SK-N-SH treated with all-trans-retinoic acid at 6 μM for 48 hours (cell line): ENCODE results near the gene CNGA2.
"Not testable (repeated sequence)": the region's sequence is repeated elsewhere in the genome, so short reads cannot be mapped to it uniquely, and the experiment has no call there.

Source experiments
- ATAC-seq: fragments of 200-7000 bp; cut with Tn5 transposase; 3 replicates; pipeline ENCODE4 v1.9.1; 2020; ENCODE audit warnings: mild to moderate bottlenecking, moderate library complexity
- ARNTL ChIP-seq: fragments of 450-650 bp; formaldehyde crosslinking; IDR thresholded peaks from 2 replicates; pipeline ENCODE4 v1.5.0; 2020; ENCODE audit warnings: low read depth, mild to moderate bottlenecking, moderate library complexity, borderline replicate concordance
- BACH2 ChIP-seq: fragments of 250-450 bp; sonication (Bioruptor Pico); IDR thresholded peaks from 2 replicates; pipeline ENCODE4 v1.9.0; 2021; ENCODE audit warnings: mild to moderate bottlenecking, borderline replicate concordance
- CSDC2 ChIP-seq: fragments of 250-450 bp; sonication (Bioruptor Pico); IDR thresholded peaks from 2 replicates; pipeline ENCODE4 v1.5.0; 2020; ENCODE audit warnings: mild to moderate bottlenecking, moderate library complexity
- ESRRG ChIP-seq: fragments of 250-450 bp; sonication (Bioruptor Pico); IDR thresholded peaks from 2 replicates; pipeline ENCODE4 v1.6.1; 2021; ENCODE audit warnings: mild to moderate bottlenecking
- GLIS3 ChIP-seq: fragments of 250-450 bp; sonication (Bioruptor Pico); IDR thresholded peaks from 2 replicates; pipeline ENCODE4 v1.5.0; 2020; ENCODE audit warnings: mild to moderate bottlenecking, moderate library complexity
- ISL1 ChIP-seq: fragments of 250-450 bp; sonication (Bioruptor Pico); IDR thresholded peaks from 2 replicates; pipeline ENCODE4 v2.1.2; 2022; ENCODE audit warnings: mild to moderate bottlenecking, moderate library complexity
- OSR1 ChIP-seq: fragments of 250-450 bp; sonication (Bioruptor Pico); IDR thresholded peaks from 2 replicates; pipeline ENCODE4 v1.8.0; 2022; ENCODE audit warnings: moderate library complexity, mild to moderate bottlenecking, inconsistent platforms
- PPARA ChIP-seq: fragments of 250-450 bp; sonication (Bioruptor Pico); IDR thresholded peaks from 2 replicates; pipeline ENCODE4 v1.5.0; 2020; ENCODE audit warnings: mild to moderate bottlenecking, borderline replicate concordance
- RARB ChIP-seq: fragments of 250-450 bp; sonication (Bioruptor Pico); IDR thresholded peaks from 2 replicates; pipeline ENCODE4 v1.8.0; 2021; ENCODE audit warnings: mild to moderate bottlenecking, moderate library complexity
- SNAI2 ChIP-seq: fragments of 250-450 bp; sonication (Bioruptor Pico); IDR thresholded peaks from 2 replicates; pipeline ENCODE4 v1.5.0; 2020; ENCODE audit warnings: mild to moderate bottlenecking, moderate library complexity
- TCF4 ChIP-seq: fragments of 250-450 bp; sonication (Bioruptor Pico); IDR thresholded peaks from 2 replicates; pipeline ENCODE4 v1.8.0; 2021; ENCODE audit warnings: mild to moderate bottlenecking, moderate library complexity, borderline replicate concordance
- TOX ChIP-seq: fragments of 250-450 bp; sonication (Bioruptor Pico); IDR thresholded peaks from 2 replicates; pipeline ENCODE4 v1.8.0; 2021; ENCODE audit warnings: mild to moderate bottlenecking, moderate library complexity, borderline replicate concordance
- ZC3H10 ChIP-seq: fragments of 250-450 bp; sonication (Bioruptor Pico); IDR thresholded peaks from 2 replicates; pipeline ENCODE4 v1.5.1; 2021; ENCODE audit warnings: mild to moderate bottlenecking, moderate library complexity
- ZFP3 ChIP-seq: fragments of 250-450 bp; sonication (Bioruptor Pico); IDR thresholded peaks from 2 replicates; pipeline ENCODE4 v1.5.0; 2020; ENCODE audit warnings: mild to moderate bottlenecking, moderate library complexity
- ZNF565 ChIP-seq: fragments of 450-650 bp; formaldehyde crosslinking; conservative IDR thresholded peaks from 2 replicates; pipeline ENCODE4 v1.5.0; 2020; ENCODE audit warnings: low read depth, mild to moderate bottlenecking, moderate library complexity
- ZNF70 ChIP-seq: fragments of 450-650 bp; formaldehyde crosslinking; IDR thresholded peaks from 2 replicates; pipeline ENCODE4 v1.5.0; 2020; ENCODE audit warnings: mild to moderate bottlenecking, moderate library complexity
- ZNF8 ChIP-seq: fragments of 450-650 bp; formaldehyde crosslinking; IDR thresholded peaks from 2 replicates; pipeline ENCODE4 v1.5.0; 2020; ENCODE audit warnings: mild to moderate bottlenecking, moderate library complexity
- TF ChIP-seq, protein P1 (sequence below): fragments of 250-450 bp; sonication (Bioruptor Pico); IDR thresholded peaks from 2 replicates; pipeline ENCODE4 v1.8.0; 2020; ENCODE audit warnings: mild to moderate bottlenecking, moderate library complexity, borderline replicate concordance
- TF ChIP-seq, protein P2 (sequence below): fragments of 250-450 bp; sonication (Bioruptor Pico); IDR thresholded peaks from 2 replicates; pipeline ENCODE4 v1.5.0; 2020; ENCODE audit warnings: mild to moderate bottlenecking, moderate library complexity
- TF ChIP-seq, protein P3 (sequence below): fragments of 250-450 bp; sonication (Bioruptor Pico); IDR thresholded peaks from 2 replicates; pipeline ENCODE4 v1.8.0; 2021; ENCODE audit warnings: low read depth, mild to moderate bottlenecking, moderate library complexity, borderline replicate concordance
- TF ChIP-seq, protein P4 (sequence below): fragments of 250-450 bp; sonication (Bioruptor Pico); IDR thresholded peaks from 2 replicates; pipeline ENCODE4 v1.5.1; 2021; ENCODE audit warnings: mild to moderate bottlenecking, moderate library complexity

Gene CNGA2

DNA sequence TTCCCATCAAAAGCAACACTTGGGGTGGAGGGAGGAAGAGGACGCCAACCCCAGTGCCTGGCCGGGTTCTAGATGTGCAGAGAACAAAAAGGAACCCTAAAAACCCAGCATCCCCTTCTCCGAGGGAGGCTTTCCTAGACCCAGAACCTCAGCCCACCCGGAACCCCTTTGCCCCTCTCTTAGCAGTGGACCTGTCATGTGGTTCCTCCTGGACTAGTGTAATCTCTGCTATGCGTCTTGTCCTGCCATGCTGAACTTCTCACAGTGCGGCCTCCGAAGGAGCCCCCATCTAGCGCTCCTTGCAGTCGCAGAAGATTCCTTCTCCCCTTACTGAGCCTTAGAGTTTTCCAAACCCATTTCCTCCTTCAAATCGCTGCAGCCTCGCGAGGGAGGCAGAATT lies 40.4 kb upstream of the CNGA2 start:
- no peak for ATAC-seq
- TF ChIP-seq SNAI2 (CRISPR knock-in tag) (no peak), PPARA (no peak), CSDC2 (no peak), ZNF565 (no peak), TCF4 (CRISPR knock-in tag) (no peak), OSR1 (CRISPR knock-in tag) (no peak), ISL1 (CRISPR knock-in tag) (no peak), GLIS3 (CRISPR knock-in tag) (no peak), ZNF8 (CRISPR knock-in tag) (no peak), TOX (CRISPR knock-in tag) (no peak), ZFP3 (CRISPR knock-in tag) (no peak), ARNTL (no peak), BACH2 (no peak), RARB (CRISPR knock-in tag) (no peak)
- TF ChIP-seq, protein P1, sequence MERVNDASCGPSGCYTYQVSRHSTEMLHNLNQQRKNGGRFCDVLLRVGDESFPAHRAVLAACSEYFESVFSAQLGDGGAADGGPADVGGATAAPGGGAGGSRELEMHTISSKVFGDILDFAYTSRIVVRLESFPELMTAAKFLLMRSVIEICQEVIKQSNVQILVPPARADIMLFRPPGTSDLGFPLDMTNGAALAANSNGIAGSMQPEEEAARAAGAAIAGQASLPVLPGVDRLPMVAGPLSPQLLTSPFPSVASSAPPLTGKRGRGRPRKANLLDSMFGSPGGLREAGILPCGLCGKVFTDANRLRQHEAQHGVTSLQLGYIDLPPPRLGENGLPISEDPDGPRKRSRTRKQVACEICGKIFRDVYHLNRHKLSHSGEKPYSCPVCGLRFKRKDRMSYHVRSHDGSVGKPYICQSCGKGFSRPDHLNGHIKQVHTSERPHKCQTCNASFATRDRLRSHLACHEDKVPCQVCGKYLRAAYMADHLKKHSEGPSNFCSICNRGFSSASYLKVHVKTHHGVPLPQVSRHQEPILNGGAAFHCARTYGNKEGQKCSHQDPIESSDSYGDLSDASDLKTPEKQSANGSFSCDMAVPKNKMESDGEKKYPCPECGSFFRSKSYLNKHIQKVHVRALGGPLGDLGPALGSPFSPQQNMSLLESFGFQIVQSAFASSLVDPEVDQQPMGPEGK (CRISPR knock-in tag) = no peak
- TF ChIP-seq, protein P2, sequence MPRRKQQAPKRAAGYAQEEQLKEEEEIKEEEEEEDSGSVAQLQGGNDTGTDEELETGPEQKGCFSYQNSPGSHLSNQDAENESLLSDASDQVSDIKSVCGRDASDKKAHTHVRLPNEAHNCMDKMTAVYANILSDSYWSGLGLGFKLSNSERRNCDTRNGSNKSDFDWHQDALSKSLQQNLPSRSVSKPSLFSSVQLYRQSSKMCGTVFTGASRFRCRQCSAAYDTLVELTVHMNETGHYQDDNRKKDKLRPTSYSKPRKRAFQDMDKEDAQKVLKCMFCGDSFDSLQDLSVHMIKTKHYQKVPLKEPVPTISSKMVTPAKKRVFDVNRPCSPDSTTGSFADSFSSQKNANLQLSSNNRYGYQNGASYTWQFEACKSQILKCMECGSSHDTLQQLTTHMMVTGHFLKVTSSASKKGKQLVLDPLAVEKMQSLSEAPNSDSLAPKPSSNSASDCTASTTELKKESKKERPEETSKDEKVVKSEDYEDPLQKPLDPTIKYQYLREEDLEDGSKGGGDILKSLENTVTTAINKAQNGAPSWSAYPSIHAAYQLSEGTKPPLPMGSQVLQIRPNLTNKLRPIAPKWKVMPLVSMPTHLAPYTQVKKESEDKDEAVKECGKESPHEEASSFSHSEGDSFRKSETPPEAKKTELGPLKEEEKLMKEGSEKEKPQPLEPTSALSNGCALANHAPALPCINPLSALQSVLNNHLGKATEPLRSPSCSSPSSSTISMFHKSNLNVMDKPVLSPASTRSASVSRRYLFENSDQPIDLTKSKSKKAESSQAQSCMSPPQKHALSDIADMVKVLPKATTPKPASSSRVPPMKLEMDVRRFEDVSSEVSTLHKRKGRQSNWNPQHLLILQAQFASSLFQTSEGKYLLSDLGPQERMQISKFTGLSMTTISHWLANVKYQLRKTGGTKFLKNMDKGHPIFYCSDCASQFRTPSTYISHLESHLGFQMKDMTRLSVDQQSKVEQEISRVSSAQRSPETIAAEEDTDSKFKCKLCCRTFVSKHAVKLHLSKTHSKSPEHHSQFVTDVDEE (CRISPR knock-in tag) = no peak
- TF ChIP-seq, protein P3, sequence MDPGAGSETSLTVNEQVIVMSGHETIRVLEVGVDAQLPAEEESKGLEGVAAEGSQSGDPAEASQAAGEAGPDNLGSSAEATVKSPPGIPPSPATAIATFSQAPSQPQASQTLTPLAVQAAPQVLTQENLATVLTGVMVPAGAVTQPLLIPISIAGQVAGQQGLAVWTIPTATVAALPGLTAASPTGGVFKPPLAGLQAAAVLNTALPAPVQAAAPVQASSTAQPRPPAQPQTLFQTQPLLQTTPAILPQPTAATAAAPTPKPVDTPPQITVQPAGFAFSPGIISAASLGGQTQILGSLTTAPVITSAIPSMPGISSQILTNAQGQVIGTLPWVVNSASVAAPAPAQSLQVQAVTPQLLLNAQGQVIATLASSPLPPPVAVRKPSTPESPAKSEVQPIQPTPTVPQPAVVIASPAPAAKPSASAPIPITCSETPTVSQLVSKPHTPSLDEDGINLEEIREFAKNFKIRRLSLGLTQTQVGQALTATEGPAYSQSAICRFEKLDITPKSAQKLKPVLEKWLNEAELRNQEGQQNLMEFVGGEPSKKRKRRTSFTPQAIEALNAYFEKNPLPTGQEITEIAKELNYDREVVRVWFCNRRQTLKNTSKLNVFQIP (CRISPR knock-in tag) = no peak

DNA sequence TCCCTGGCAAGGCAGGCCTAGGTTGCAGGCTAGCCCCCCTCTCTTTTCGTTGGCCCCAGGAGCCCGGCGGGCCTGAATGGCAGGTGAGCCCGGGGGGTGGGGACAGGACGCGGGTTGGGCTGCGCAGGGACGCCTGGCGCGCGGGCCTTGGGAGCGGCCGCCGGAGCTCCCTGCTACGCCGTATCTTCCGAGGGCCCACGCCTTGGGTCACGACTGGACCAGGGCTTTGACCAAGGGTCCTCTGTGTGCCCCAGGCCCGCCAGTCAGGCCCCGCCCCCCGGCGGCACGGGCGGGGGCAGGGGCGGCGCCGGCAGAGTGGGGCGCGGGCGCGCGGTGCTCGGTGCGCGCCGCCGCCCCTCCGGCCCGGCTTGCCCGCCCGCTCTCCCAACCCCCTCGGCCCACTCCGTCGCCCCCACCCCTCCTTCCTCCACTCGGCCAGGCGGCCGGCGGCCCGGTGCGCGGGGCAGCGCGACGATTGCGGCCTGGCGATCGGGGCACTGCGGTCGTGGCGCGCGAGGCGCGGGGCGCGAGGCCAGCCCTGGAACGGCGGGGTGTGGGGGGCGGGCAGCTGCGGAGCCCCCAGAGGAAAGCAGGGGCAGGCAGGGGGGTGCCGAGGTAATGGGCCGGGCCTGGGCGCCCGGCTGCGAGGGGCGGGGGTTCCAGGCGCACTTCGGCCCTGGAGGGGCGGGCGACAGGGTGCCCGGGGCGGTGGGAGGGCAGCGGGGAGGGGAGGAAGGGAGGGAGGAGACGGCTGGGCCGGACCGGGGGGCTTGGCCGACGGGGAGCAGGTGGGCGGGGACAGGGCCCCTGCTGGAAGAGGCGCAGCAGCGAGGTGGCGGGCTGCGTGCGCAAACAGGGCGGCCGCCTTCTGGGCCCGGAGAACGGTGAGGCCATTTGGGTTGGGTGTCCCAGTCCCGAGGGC lies 39.6 kb upstream of the CNGA2 start, which contains the start of gene PRRG3:
PRRG3 (plus strand) TSS at position 798 of the 922 bp plus-strand sequence. CDS start 3,357 bp downstream, outside the sequence.
- no peak for ATAC-seq
- TF ChIP-seq GLIS3 (CRISPR knock-in tag) = no peak

DNA sequence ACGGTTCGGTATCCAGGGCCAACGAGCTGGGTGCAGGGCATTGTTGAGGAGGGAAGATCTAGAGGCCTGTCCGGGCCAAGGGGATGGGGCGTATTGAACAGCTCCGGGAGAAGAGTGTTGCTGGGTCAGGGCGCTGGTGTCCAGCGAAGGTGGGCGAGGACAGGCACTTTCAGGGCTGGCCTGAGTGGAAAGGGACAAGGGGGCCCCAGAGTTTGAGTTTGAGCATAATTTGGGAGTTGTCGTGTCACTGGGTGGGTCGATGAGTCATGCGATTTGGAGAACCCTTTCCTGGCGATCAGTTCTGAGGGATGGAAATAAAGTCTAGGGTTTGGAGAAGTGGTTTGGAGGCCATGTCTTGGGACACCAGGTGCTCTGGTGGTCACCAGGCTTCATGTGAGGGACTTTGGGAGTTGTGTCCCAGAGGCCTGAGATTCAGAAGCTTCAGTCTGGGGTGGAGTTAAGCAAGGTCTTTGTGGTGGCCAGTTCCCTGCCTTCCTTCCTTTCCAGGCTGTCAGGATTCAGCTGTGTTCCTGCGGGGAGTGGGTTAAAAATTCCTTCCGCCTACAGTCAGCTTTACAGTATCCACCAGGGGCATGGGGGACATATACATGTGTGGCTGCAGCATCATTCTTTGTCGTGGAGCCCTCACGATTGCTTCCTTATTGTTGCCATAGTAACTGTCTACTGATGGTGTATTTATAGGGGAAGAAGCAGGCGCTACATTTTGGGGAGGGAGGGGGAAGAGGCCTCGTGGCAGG lies 38.8 kb upstream of the CNGA2 start:
- ATAC-seq = no peak
- TF ChIP-seq ARNTL (no peak), SNAI2 (CRISPR knock-in tag) (no peak)

DNA sequence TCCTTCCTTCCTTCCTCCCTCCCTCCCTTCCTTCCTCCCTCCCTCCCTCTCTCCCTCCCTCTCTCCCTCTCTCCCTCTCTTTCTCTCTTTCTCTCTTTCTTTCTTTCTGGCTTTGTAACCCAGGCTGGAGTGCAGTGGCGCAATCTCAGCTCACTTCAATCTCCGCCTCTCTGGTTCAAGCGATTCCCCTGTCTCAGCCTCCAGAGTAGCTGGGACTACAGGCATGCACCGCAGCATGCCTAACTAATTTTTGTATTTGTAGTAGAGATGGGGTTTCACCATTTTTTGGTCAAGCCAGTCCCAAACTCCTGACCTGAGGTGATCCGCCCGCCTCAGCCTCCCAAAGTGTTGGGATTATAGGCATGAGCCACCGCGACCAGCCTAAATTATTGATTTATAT lies 37.5 kb upstream of the CNGA2 start:
- not testable (repeated sequence) for ATAC-seq

DNA sequence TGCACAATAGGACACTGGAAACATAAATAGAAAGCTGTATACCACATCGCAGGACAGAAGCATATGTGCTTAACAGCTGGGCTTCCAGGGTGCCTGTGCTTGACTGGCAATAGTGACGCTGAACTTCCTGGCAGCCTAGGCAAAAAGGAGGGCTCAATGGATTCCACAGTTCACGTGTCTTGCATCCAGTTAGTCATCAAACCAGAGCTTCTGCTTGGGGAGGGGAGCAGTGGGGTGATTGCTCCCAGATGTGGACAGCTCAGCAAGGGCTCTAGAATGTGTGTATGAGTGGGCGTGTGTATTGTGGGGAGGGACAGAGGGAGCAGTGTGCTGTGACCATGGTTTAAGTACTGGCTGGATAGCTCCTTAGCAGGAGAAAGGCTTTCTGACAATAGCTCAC lies 37.0 kb upstream of the CNGA2 start:
- no peak for ATAC-seq
- TF ChIP-seq CSDC2 = no peak
- no peak for TF ChIP-seq GLIS3 (CRISPR knock-in tag)
- TF ChIP-seq, protein P4, sequence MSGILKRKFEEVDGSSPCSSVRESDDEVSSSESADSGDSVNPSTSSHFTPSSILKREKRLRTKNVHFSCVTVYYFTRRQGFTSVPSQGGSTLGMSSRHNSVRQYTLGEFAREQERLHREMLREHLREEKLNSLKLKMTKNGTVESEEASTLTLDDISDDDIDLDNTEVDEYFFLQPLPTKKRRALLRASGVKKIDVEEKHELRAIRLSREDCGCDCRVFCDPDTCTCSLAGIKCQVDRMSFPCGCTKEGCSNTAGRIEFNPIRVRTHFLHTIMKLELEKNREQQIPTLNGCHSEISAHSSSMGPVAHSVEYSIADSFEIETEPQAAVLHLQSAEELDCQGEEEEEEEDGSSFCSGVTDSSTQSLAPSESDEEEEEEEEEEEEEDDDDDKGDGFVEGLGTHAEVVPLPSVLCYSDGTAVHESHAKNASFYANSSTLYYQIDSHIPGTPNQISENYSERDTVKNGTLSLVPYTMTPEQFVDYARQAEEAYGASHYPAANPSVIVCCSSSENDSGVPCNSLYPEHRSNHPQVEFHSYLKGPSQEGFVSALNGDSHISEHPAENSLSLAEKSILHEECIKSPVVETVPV (CRISPR knock-in tag) = no peak
- no peak for TF ChIP-seq ZC3H10
- TF ChIP-seq ZNF70 (CRISPR knock-in tag) = no peak
- no peak for TF ChIP-seq TOX (CRISPR knock-in tag)
- no peak for TF ChIP-seq ESRRG (CRISPR knock-in tag)
- TF ChIP-seq PPARA = no peak
- no peak for TF ChIP-seq OSR1 (CRISPR knock-in tag)
- TF ChIP-seq ZNF565 = no peak
- TF ChIP-seq, protein P3 (CRISPR knock-in tag) = no peak
